K562 (cell line): Measurements from ENCODE around the gene SRGAP3. TPM values are rescaled to one million over a fixed set of nuclear protein-coding genes. Genes with fewer than 3 reads are reported as not detected.
A peak's percentile ranks its signal among the peaks of the same experiment; 100 is the strongest.

Experiments used
- ATAC-seq: fragments of 200-7000 bp; cut with Tn5 transposase; 3 replicates; pipeline ENCODE4 v1.9.1; 2020; ENCODE audit warnings: moderate library complexity
- BruUV-seq: library from RNA; stranded (reverse); fragments of 400-500 nt; replicated peaks from 2 replicates; lab custom pipeline; 2021; lab: Mats Ljungman, UMichigan
- CTCF ChIA-PET: fragments of 300-600 bp; formaldehyde crosslinking; extraction: SDS; loops from one replicate; lab custom pipeline; 2021; ENCODE audit warnings: low intra/inter-chr PET ratio; lab: Yijun Ruan, JAX
- POLR2A ChIA-PET: fragments of 300-600, 350-650 bp; sonication (Branson Sonifier 250); formaldehyde crosslinking; extraction: SDS; loops from one replicate; lab custom pipeline; 2021; ENCODE audit warnings: antibody characterized with exemption, inconsistent platforms; lab: Yijun Ruan, JAX
- DNase-seq, 4 experiments: peaks; one replicate each; pipeline versions ENCODE4 v3.0.0 to v3.0.0-alpha.2; 2011 to 2018; ENCODE audit warnings: low spot score in 3 of 4, mixed read lengths in 3 of 4; ENCODE audit errors: extremely low read depth in 1 of 4
- FAIRE-seq: peaks from 2 replicates; lab custom pipeline; 2011; peaks lifted over from hg19 to GRCh38; lab: Jason Lieb, UNC
- H2AFZ ChIP-seq: 2 replicates; pipeline ENCODE4 v1.6.0; 2011; ENCODE audit warnings: low read depth, low read length, control low read depth, inconsistent platforms
- H3K27ac ChIP-seq: fragments of 200-600 bp; 3 replicates; pipeline ENCODE4 v1.8.0; 2011; ENCODE audit warnings: low read depth, mild to moderate bottlenecking, control low read depth, inconsistent platforms, low read length, moderate library complexity, mixed read lengths; ENCODE audit errors: extremely low read depth
- H3K27me3 ChIP-seq, 2 experiments: fragments of 300-600 bp in 1 of 2; 2 replicates in 1 of 2; 3 replicates in 1 of 2; pipeline versions ENCODE4 v1.6.0 to v1.8.0; 2011; ENCODE audit warnings: inconsistent platforms in 2 of 2, low read length in 2 of 2, mild to moderate bottlenecking in 1 of 2, mixed read lengths in 1 of 2, moderate library complexity in 1 of 2; ENCODE audit not compliant: control insufficient read depth in 2 of 2, insufficient read depth in 2 of 2
- H3K36me3 ChIP-seq: fragments of 300-600 bp; 3 replicates; pipeline ENCODE4 v1.8.0; 2011; ENCODE audit warnings: mild to moderate bottlenecking, low read length, inconsistent platforms; ENCODE audit not compliant: control insufficient read depth, insufficient read depth
- H3K4me1 ChIP-seq, 2 experiments: fragments of 200-600 bp in 1 of 2; replicated peaks in 1 of 2; 2 replicates in 1 of 2; 3 replicates in 1 of 2; pipeline versions ENCODE4 v1.5.1 to v1.8.0; 2011; ENCODE audit warnings: inconsistent platforms in 2 of 2, low read length in 2 of 2, mild to moderate bottlenecking in 1 of 2, mixed read lengths in 1 of 2, moderate library complexity in 1 of 2; ENCODE audit not compliant: control insufficient read depth in 2 of 2, insufficient read depth in 2 of 2
- H3K4me2 ChIP-seq: 2 replicates; pipeline ENCODE4 v1.6.1; 2011; ENCODE audit warnings: low read length, control low read depth, inconsistent platforms, mixed read lengths; ENCODE audit not compliant: insufficient read depth
- H3K4me3 ChIP-seq: fragments of 200-600 bp; sonication (generic), shearing (Covaris generic); 2 replicates; pipeline ENCODE4 v1.5.1; 2016; ENCODE audit warnings: control low read depth, inconsistent platforms
- H3K79me2 ChIP-seq: fragments of 200-600 bp; 3 replicates; pipeline ENCODE4 v1.8.0; 2011; ENCODE audit warnings: low read length, inconsistent platforms; ENCODE audit not compliant: control insufficient read depth, insufficient read depth
- H3K9ac ChIP-seq, 2 experiments: 2 replicates each; pipeline versions ENCODE4 v1.6.0 to v1.6.1; 2011; ENCODE audit warnings: low read depth in 2 of 2, low read length in 2 of 2, control low read depth in 1 of 2, inconsistent platforms in 1 of 2, mild to moderate bottlenecking in 1 of 2, mixed read lengths in 1 of 2; ENCODE audit not compliant: insufficient read depth in 1 of 2
- H3K9me1 ChIP-seq: one replicate; pipeline ENCODE4 v1.6.0; 2011; ENCODE audit warnings: inconsistent platforms, mild to moderate bottlenecking, low read length, moderate library complexity; ENCODE audit not compliant: control insufficient read depth, insufficient read depth
- H3K9me3 ChIP-seq: replicated peaks from 2 replicates; pipeline ENCODE4 v1.5.1; 2011; ENCODE audit warnings: low read depth, low read length, inconsistent platforms; ENCODE audit not compliant: control insufficient read depth, insufficient read depth
- H4K20me1 ChIP-seq: replicated peaks from 2 replicates; pipeline ENCODE4 v1.6.1; 2011; ENCODE audit warnings: low read length, inconsistent platforms, mixed read lengths; ENCODE audit not compliant: control insufficient read depth, insufficient read depth
- BCOR ChIP-seq: fragments of 450-650 bp; IDR thresholded peaks from 2 replicates; pipeline ENCODE4 v1.6.1; 2016
- RFX1 ChIP-seq: fragments of 450-650 bp; IDR thresholded peaks from 2 replicates; pipeline ENCODE4 v1.6.1; 2016; ENCODE audit warnings: mild to moderate bottlenecking, moderate library complexity
- TFE3 ChIP-seq: fragments of 450-650 bp; formaldehyde crosslinking; IDR thresholded peaks from 2 replicates; pipeline ENCODE4 v1.4.0; 2020; ENCODE audit warnings: mild to moderate bottlenecking, mixed read lengths
- WGBS: fragments of 100-300 bp; shearing (Covaris generic); methylation state at CpG from one replicate; pipeline ENCODE4 v1.1.6; 2016; ENCODE audit warnings: low coverage, mixed read lengths; ENCODE audit not compliant: insufficient coverage; ENCODE audit errors: missing lambda C conversion rate; 5-methylcytosine and 5-hydroxymethylcytosine counted together
- in situ Hi-C: fragments of 300-500 bp; cut with MboI; formaldehyde crosslinking; loops from 4 replicates; pipeline ENCODE4 v1.15.0; 2018; ENCODE audit warnings: inconsistent platforms, mixed read lengths
- intact Hi-C: fragments of 100-400 bp; cut with micrococcal nuclease; formaldehyde crosslinking; loops from 2 replicates; pipeline ENCODE4 v1.14.2; 2022
- polyA plus RNA-seq, 8 experiments: library from polyadenylated mRNA; depleted of rRNA in 4 of 8; stranded (reverse) in 5 of 8; unstranded in 3 of 8; fragments of >200 nt; fragmentation: Nextera tagmentation in 2 of 8; fragmentation: Illumina TruSeq in 1 of 8; extraction: Ambion mirVana in 2 of 8; extraction: Trizol in 1 of 8; gene quantifications; 2 replicates each; pipeline versions ENCODE4 v1.2.1 to v1.2.3, GENCODE V29; 2011 to 2014; ENCODE audit warnings: inconsistent platforms in 1 of 8, missing spikeins in 1 of 8
- total RNA-seq, 7 experiments: library from RNA; depleted of rRNA in 6 of 7; stranded (reverse); fragments of >200 nt in 6 of 7; fragmentation: Illumina TruSeq in 2 of 7; extraction: Trizol in 2 of 7; gene quantifications; 2 replicates each; pipeline versions ENCODE4 v1.2.1 to v1.2.3, GENCODE V29; 2011 to 2021; ENCODE audit warnings: low replicate concordance in 1 of 7
- TF ChIP-seq, protein P1 (sequence below): sonication (generic); formaldehyde crosslinking; IDR thresholded peaks from 2 replicates; pipeline ENCODE4 v1.8.1; 2023; ENCODE audit warnings: mild to moderate bottlenecking, missing genetic modification reagents

Gene SRGAP3
- total and polyA plus RNA-seq, 9 of the 15 experiments (the other 6 are each of a cell fraction or from before 2014, with no cell fraction given), result 0.11 to 0.85 (median 0.35) TPM; not detected in 2

- Histone ChIP-seq H3K36me3 (no peaks in the 10 kb centered on the region), H3K4me1 (no peaks in the 10 kb centered on the region), H3K4me3 (no peak overlapping the region), H3K9ac (no peak overlapping the region), H3K9me1 (no peaks in the 10 kb centered on the region), H3K27ac (no peak overlapping the region), H3K79me2 (no peaks in the 10 kb centered on the region), H4K20me1 (no peaks in the 10 kb centered on the region), H3K4me2 (no peak overlapping the region), H3K9me3 (no peaks in the 10 kb centered on the region), H3K27me3 (peaks cover 24 to 54% of the 10 kb centered on the region in 2 experiments; a peak in 4 of 5 replicates), H2AFZ (no peak overlapping the region)
- TF ChIP-seq BCOR (no peak), TFE3 (CRISPR knock-in tag) (peak; percentile 35), RFX1 (peak; percentile 64)
- TF ChIP-seq, protein P1, sequence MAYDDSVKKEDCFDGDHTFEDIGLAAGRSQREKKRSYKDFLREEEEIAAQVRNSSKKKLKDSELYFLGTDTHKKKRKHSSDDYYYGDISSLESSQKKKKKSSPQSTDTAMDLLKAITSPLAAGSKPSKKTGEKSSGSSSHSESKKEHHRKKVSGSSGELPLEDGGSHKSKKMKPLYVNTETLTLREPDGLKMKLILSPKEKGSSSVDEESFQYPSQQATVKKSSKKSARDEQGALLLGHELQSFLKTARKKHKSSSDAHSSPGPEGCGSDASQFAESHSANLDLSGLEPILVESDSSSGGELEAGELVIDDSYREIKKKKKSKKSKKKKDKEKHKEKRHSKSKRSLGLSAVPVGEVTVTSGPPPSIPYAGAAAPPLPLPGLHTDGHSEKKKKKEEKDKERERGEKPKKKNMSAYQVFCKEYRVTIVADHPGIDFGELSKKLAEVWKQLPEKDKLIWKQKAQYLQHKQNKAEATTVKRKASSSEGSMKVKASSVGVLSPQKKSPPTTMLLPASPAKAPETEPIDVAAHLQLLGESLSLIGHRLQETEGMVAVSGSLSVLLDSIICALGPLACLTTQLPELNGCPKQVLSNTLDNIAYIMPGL (CRISPR knock-in tag), result no peak
- ChIA-PET CTCF (no interaction called here), POLR2A (no interaction called here)
- ATAC-seq (no peak), DNase-seq (peak in 1 of 4 experiments; percentile 4), FAIRE-seq (no peak)
- in situ Hi-C loops, result no loop called here
- no TSS peak for BruUV-seq
- intact Hi-C loops, result no loop called here
- WGBS, result under 1% methylated on average over 15 of the region's 15 CpGs
Observed at GRCh38 chr3:9022305-9023225, 226.9 kb downstream of the SRGAP3 start.
